Sigmoid colon (tissue), 7 donors: ENCODE measurements around the gene TFAM. TPM values are rescaled to one million over a fixed set of nuclear protein-coding genes. Genes with fewer than 3 reads are reported as not detected.
A peak's percentile ranks its signal among the peaks of the same experiment; 100 is the strongest.

Source experiments
- DNase-seq: peaks from one replicate; pipeline ENCODE4 v3.0.0-alpha.2; 2019
- H3K27ac ChIP-seq, 4 donors: fragments of 200-600 bp; sonication (generic); one replicate each; pipeline ENCODE4 v1.5.1; 2016 to 2019; ENCODE audit warnings: mild to moderate bottlenecking in 1 of 4
- H3K27me3 ChIP-seq, 3 donors: fragments of 200-600 bp; sonication (generic); one replicate each; pipeline ENCODE4 v1.5.1; 2019; ENCODE audit warnings: mild to moderate bottlenecking in 1 of 3
- H3K36me3 ChIP-seq, 4 donors: fragments of 200-600 bp; sonication (generic); one replicate each; pipeline ENCODE4 v1.5.1; 2016 to 2019
- H3K4me1 ChIP-seq, 4 donors: fragments of 200-600 bp; sonication (generic); one replicate each; pipeline ENCODE4 v1.5.1; 2017 to 2019
- H3K4me3 ChIP-seq, 4 donors: fragments of 200-600 bp; sonication (generic); one replicate each; pipeline ENCODE4 v1.5.1; 2017 to 2019; ENCODE audit warnings: mild to moderate bottlenecking in 2 of 4, moderate library complexity in 1 of 4
- H3K9me3 ChIP-seq, 4 donors: fragments of 200-600 bp in 3 of 4; sonication (generic) in 3 of 4; one replicate each; pipeline versions ENCODE4 v1.5.1 to v1.6.1; 2013 to 2019
- EP300 ChIP-seq, 4 donors: sonication (generic); formaldehyde crosslinking; IDR thresholded peaks; one replicate each; pipeline ENCODE4 v1.6.1; 2017; ENCODE audit warnings: antibody characterized with exemption in 4 of 4
- POLR2A ChIP-seq, 2 donors: fragments of 450-650 bp; IDR thresholded peaks; one replicate each; pipeline ENCODE4 v1.6.1; 2016; ENCODE audit warnings: antibody characterized with exemption in 2 of 2, mild to moderate bottlenecking in 2 of 2, moderate library complexity in 2 of 2
- POLR2AphosphoS5 ChIP-seq, 4 donors: sonication (generic); formaldehyde crosslinking; IDR thresholded peaks; one replicate each; pipeline ENCODE4 v1.6.1; 2017; ENCODE audit warnings: antibody characterized with exemption in 4 of 4
- WGBS, 2 donors: extraction: QIAGEN DNeasy Blood & Tissue Kit; methylation state at CpG; one replicate each; pipeline ENCODE4 v1.1.7; 2013; 5-methylcytosine and 5-hydroxymethylcytosine counted together
- intact Hi-C: fragments of 100-400 bp; cut with DNase I; formaldehyde crosslinking; loops from one replicate; pipeline ENCODE4 v1.15.1; 2023
- polyA plus RNA-seq, 3 donors: library from polyadenylated mRNA; stranded (reverse); fragments of 200-250 nt; gene quantifications; one replicate each; pipeline ENCODE4 v1.2.3, GENCODE V29; 2013
- total RNA-seq, 4 donors: library from RNA; depleted of rRNA; stranded (reverse); fragments of >200 nt; gene quantifications; one replicate each; pipeline ENCODE4 v1.1.0, GENCODE V29; 2016
- TF ChIP-seq, protein P1 (sequence below), 4 experiments: fragments of 450-650 bp in 3 of 4; fragments of 200-600 bp in 1 of 4; IDR thresholded peaks; one replicate each; pipeline ENCODE4 v1.5.1; 2016 to 2019; ENCODE audit warnings: antibody characterized with exemption in 4 of 4, mild to moderate bottlenecking in 3 of 4, moderate library complexity in 2 of 4
- donor health status: healthy with polysubstance abuse.
- donor health status: Bipolar disorder and iron deficiency.
- donor health status: healthy.

Gene TFAM
- total and polyA plus RNA-seq, 7 donors: 10.8 to 27.1 (median 22.2) TPM

DNA sequence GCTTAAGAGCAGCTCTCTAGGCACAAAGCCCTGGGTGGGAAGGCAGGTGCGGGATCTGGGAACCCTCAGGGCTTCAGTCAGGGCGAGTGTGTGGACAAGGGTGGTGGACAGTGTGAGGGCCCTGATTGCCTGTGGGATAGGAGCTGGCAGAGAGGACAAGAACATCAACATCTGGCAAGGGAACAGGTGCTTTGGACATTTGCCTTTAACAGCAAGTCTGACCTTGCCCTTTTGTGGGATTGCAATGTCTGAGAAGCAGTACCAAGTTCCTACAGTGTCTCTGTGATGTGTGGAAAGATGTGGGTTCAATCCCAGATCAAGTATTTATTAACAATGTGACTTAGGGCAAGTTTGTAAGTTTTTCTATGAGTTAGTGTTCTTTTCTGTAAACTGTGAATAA is 46.7 kb downstream of the TFAM start:
- intact Hi-C loops: no loop called here
- no peak overlapping the region for H3K27ac ChIP-seq
- H3K4me3 ChIP-seq: no peak overlapping the region
- H3K27me3 ChIP-seq: no peaks in the 10 kb centered on the region
- H3K4me1 ChIP-seq: no peaks in the 10 kb centered on the region
- H3K9me3 ChIP-seq: no peaks in the 10 kb centered on the region
- DNase-seq: no peak
- no peaks in the 10 kb centered on the region for H3K36me3 ChIP-seq
- WGBS, 2 donors: 83 to 85% methylated on average over 2 of the region's 2 CpGs
- no peak for TF ChIP-seq EP300 (IDR thresholded peaks at IDR 0.05)

- TF ChIP-seq, protein P1, sequence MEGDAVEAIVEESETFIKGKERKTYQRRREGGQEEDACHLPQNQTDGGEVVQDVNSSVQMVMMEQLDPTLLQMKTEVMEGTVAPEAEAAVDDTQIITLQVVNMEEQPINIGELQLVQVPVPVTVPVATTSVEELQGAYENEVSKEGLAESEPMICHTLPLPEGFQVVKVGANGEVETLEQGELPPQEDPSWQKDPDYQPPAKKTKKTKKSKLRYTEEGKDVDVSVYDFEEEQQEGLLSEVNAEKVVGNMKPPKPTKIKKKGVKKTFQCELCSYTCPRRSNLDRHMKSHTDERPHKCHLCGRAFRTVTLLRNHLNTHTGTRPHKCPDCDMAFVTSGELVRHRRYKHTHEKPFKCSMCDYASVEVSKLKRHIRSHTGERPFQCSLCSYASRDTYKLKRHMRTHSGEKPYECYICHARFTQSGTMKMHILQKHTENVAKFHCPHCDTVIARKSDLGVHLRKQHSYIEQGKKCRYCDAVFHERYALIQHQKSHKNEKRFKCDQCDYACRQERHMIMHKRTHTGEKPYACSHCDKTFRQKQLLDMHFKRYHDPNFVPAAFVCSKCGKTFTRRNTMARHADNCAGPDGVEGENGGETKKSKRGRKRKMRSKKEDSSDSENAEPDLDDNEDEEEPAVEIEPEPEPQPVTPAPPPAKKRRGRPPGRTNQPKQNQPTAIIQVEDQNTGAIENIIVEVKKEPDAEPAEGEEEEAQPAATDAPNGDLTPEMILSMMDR (IDR thresholded peaks at IDR 0.05): no peak
- no peak for TF ChIP-seq POLR2AphosphoS5 (IDR thresholded peaks at IDR 0.05)
- TF ChIP-seq POLR2A (IDR thresholded peaks at IDR 0.05): no peak
- no peak for TF ChIP-seq EP300 (IDR thresholded peaks at IDR 0.05)
- H3K27ac ChIP-seq: no peak overlapping the region
- no peak for DNase-seq
- no peaks in the 10 kb centered on the region for H3K9me3 ChIP-seq
- 78 to 85% methylated on average over 2 of the region's 2 CpGs for WGBS, 2 donors
- no peak overlapping the region for H3K4me3 ChIP-seq
- peaks cover 0 to 1% (median 0%) of the 10 kb centered on the region in 4 donors for H3K4me1 ChIP-seq
- intact Hi-C loops: no loop called here
- no peaks in the 10 kb centered on the region for H3K36me3 ChIP-seq
- H3K27me3 ChIP-seq: no peaks in the 10 kb centered on the region
These were observed 47.9 kb downstream of the TFAM start for GRCh38 chr10:58433066-58433465.

DNA sequence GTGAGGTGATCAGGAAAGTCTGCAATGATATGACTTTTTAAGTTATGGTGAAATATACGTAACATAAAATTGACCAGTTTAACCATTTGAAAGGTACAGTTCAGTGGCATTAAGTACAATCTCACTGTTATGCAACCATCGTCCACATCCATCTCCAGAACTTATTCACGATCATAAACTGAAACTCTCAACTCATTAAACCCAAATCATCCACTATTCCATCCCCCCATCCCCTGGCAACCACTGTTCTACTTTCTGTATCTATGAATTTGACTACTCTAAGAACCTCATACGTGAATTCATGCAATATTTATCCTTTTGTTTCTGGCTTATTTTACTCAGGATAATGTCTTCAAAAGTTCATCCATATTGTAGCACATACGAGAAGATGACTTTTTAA is 48.4 kb downstream of the TFAM start:
- WGBS, 2 donors: 79 to 88% methylated on average over 5 of the region's 5 CpGs
- no peak for DNase-seq
- intact Hi-C loops: no loop called here

DNA sequence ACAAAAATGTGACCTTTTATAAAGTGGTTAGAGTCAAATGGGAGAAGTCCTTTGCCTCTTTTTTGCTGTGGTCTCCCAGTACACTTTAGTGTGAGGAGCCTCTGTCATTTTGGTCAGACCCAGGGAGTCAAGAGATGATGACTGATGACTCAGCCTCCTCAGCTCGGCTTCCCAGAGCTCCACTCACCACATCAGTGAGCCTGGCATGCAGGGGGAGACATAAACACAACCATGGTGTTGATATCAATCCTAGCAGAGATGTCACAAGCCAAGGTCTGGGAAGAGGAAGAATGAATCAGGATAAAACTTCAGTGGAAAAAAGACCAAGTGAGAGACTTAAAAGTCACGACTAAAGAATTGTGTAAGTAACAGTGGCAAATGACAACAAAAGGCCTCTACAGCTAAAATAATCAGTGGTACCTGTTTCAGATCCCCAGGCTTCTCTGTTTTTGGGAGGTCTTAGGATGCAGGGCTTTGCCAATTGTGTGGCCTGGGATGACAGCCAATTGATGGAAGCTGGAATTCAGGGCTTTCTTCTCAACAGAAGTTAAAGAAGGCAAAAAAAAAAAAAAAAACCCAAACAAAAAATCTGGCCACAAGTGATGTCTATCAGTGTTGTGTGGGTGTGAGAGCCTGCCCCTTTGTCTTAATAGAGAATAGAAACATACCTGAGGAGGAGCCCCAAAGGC is 50.2 kb downstream of the TFAM start:
- TF ChIP-seq POLR2AphosphoS5 (IDR thresholded peaks at IDR 0.05) (peak in 1 of 4 donors; percentile 24), EP300 (IDR thresholded peaks at IDR 0.05) (no peak), POLR2A (IDR thresholded peaks at IDR 0.05) (no peak)
- TF ChIP-seq, protein P1 (IDR thresholded peaks at IDR 0.05): no peak
- DNase-seq: no peak
- no peaks in the 10 kb centered on the region for H3K27me3 ChIP-seq
- no peaks in the 10 kb centered on the region for H3K9me3 ChIP-seq
- 44 to 72% methylated on average over 2 of the region's 2 CpGs for WGBS, 2 donors
- H3K36me3 ChIP-seq: no peaks in the 10 kb centered on the region
- peak overlapping the region in 1 of 4 donors; percentile 5 for H3K27ac ChIP-seq
- intact Hi-C loops: no loop called here
- H3K4me1 ChIP-seq: peaks cover 0 to 9% (median 3%) of the 10 kb centered on the region in 4 donors
- no peak overlapping the region for H3K4me3 ChIP-seq

More for the DNA sequence above, 48.4 kb downstream of the TFAM start:
- H3K4me3 ChIP-seq: no peak overlapping the region
- no peak for TF ChIP-seq POLR2A (IDR thresholded peaks at IDR 0.05)
- TF ChIP-seq, protein P1 (IDR thresholded peaks at IDR 0.05): no peak
- no peak for TF ChIP-seq EP300 (IDR thresholded peaks at IDR 0.05)
- no peak for TF ChIP-seq POLR2AphosphoS5 (IDR thresholded peaks at IDR 0.05)
- H3K27ac ChIP-seq: no peak overlapping the region
- peaks cover 0 to 6% (median under 1%) of the 10 kb centered on the region in 4 donors for H3K4me1 ChIP-seq
- H3K9me3 ChIP-seq: no peaks in the 10 kb centered on the region
- no peaks in the 10 kb centered on the region for H3K36me3 ChIP-seq
- H3K27me3 ChIP-seq: no peaks in the 10 kb centered on the region

DNA sequence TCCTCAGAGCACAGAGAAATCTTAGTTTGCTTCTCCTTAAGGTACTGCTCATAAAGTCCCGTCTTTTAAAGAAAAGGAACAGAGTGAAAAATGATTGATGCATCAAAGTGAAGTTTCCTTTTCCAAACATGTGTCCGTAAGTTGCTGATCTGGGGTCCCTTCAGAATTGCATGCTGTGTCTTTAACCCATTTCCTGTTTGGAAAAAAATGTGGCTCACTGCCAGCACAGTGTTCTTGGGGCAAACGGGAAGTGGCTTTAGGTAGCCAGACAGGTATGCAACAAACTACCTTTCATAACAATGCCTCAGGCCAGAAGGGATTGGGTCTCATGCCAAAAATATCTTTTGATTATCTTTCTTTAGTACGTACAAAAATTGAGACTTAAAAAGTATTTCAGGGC is 50.9 kb downstream of the TFAM start:
- Histone ChIP-seq H3K4me1 (peaks cover 0 to 9% (median 3%) of the 10 kb centered on the region in 4 donors), H3K27ac (no peak overlapping the region), H3K9me3 (no peaks in the 10 kb centered on the region), H3K27me3 (no peaks in the 10 kb centered on the region), H3K36me3 (no peaks in the 10 kb centered on the region), H3K4me3 (no peak overlapping the region)
- no peak for TF ChIP-seq POLR2A (IDR thresholded peaks at IDR 0.05)
- TF ChIP-seq, protein P1 (IDR thresholded peaks at IDR 0.05): no peak
- TF ChIP-seq EP300 (IDR thresholded peaks at IDR 0.05): no peak
- TF ChIP-seq POLR2AphosphoS5 (IDR thresholded peaks at IDR 0.05): no peak
- intact Hi-C loops: no loop called here
- no peak for DNase-seq
- 30 to 36% methylated on average over 4 of the region's 4 CpGs for WGBS, 2 donors
